IPS DF 6.9 (cell line): Measurements from ENCODE around the gene CLEC20A.

Experiments
- DNase-seq: peaks from one replicate; pipeline ENCODE4 v3.0.0-alpha.2; 2013; ENCODE audit warnings: low read depth, low spot score
- H3K27ac ChIP-seq: one replicate; pipeline ENCODE4 v1.5.1; 2013; ENCODE audit warnings: low read length, control low read depth
- H3K27me3 ChIP-seq: 2 replicates; pipeline ENCODE4 v1.6.1; 2013; ENCODE audit warnings: mild to moderate bottlenecking, low read length; ENCODE audit not compliant: control insufficient read depth, insufficient read depth
- H3K36me3 ChIP-seq: 2 replicates; pipeline ENCODE4 v1.6.1; 2013; ENCODE audit warnings: low read length; ENCODE audit not compliant: control insufficient read depth, insufficient read depth
- H3K4me1 ChIP-seq: 2 replicates; pipeline ENCODE4 v1.6.1; 2013; ENCODE audit warnings: low read length; ENCODE audit not compliant: control insufficient read depth, insufficient read depth
- H3K4me3 ChIP-seq: 2 replicates; pipeline ENCODE4 v1.5.1; 2013; ENCODE audit warnings: mild to moderate bottlenecking, low read length
- H3K9me3 ChIP-seq: 2 replicates; pipeline ENCODE4 v1.6.1; 2013; ENCODE audit warnings: low read length, inconsistent platforms; ENCODE audit not compliant: control insufficient read depth, insufficient read depth
- WGBS: extraction: QIAGEN DNeasy Blood & Tissue Kit; methylation state at CpG from one replicate; pipeline ENCODE4 v1.1.7; 2013; ENCODE audit warnings: mixed read lengths, missing lambda C conversion rate; ENCODE audit not compliant: insufficient read length, insufficient coverage; 5-methylcytosine and 5-hydroxymethylcytosine counted together

Gene CLEC20A

GRCh38 chr1:178472531-178472930 lies 24.2 kb downstream of the CLEC20A start:
- no peaks in the 10 kb centered on the region for H3K9me3 ChIP-seq
- no peak overlapping the region for H3K27ac ChIP-seq
- peaks cover 9% of the 10 kb centered on the region; the same call in 1 of the 2 replicates for H3K36me3 ChIP-seq
- 0 out of 2 replicates have a peak, but pooled peaks cover 1% of the 10 kb centered on the region for H3K4me1 ChIP-seq
- H3K4me3 ChIP-seq = no peak overlapping the region
- no peaks in the 10 kb centered on the region for H3K27me3 ChIP-seq
- no peak for DNase-seq

GRCh38 chr1:178470411-178470960 lies 26.3 kb downstream of the CLEC20A start:
- Histone ChIP-seq H3K27me3 (no peaks in the 10 kb centered on the region), H3K4me3 (no peak overlapping the region), H3K9me3 (no peaks in the 10 kb centered on the region), H3K27ac (no peak overlapping the region), H3K36me3 (peaks cover 12% of the 10 kb centered on the region; the same call in 1 of the 2 replicates), H3K4me1 (no peaks in the 10 kb centered on the region)
- WGBS = no CpG with 5 or more reads among the region's 5 CpGs
- no peak for DNase-seq

DNA sequence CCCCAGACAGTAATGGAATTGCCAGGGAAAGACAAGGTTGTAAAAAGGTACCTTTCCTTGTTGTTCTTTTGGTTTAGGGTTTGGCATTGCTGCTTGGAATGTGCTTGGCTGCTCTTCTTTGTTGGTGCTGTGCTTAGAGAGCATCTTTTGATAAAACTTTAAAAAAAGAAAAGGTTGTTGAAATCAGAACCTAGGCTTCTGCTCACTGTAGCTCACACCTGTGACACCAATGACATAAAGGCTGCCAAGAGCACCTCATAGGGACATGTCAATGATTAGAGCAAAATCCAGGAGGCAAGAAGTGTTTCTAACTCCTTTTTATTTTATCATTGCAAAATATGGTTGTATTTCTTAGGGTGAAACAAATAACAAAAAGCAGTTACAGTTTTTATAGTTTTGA lies 28.9 kb downstream of the CLEC20A start:
- Histone ChIP-seq H3K9me3 (no peaks in the 10 kb centered on the region), H3K27ac (no peak overlapping the region)
- no peak for DNase-seq

GRCh38 chr1:178465011-178465410 lies 31.8 kb downstream of the CLEC20A start:
- peaks cover 7% of the 10 kb centered on the region; the same call in 1 of the 2 replicates for H3K36me3 ChIP-seq
- H3K4me1 ChIP-seq = no peaks in the 10 kb centered on the region
- no peaks in the 10 kb centered on the region for H3K27me3 ChIP-seq
- no peaks in the 10 kb centered on the region for H3K9me3 ChIP-seq
- H3K27ac ChIP-seq = no peak overlapping the region
- DNase-seq = no peak
- H3K4me3 ChIP-seq = no peak overlapping the region

More for the DNA sequence above, 28.9 kb downstream of the CLEC20A start:
- Histone ChIP-seq H3K36me3 (peaks cover 7% of the 10 kb centered on the region; the same call in 1 of the 2 replicates), H3K4me3 (no peak overlapping the region), H3K27me3 (no peaks in the 10 kb centered on the region), H3K4me1 (no peaks in the 10 kb centered on the region)

DNA sequence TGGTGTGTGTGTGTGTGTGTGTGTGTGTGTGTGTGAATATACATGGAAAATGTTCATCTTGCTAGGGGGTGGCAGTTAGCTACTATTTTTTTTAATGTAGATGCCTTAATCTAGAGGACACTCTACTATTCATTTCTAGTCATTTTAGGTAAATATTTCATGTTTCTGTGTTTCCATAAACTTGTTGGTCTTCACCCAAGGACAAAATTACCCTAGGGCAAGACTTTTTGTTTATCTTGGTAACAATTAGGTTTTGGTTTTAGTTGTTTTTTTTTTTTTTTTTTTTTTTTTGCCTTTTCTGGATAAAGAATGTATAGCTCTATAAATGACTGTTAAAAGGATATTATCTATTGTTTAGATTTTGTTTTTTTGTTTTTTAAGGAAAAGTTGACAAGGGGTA lies 32.2 kb downstream of the CLEC20A start:
- Histone ChIP-seq H3K4me1 (no peaks in the 10 kb centered on the region), H3K9me3 (no peaks in the 10 kb centered on the region), H3K36me3 (peaks cover 7% of the 10 kb centered on the region; the same call in 1 of the 2 replicates), H3K4me3 (no peak overlapping the region), H3K27ac (no peak overlapping the region), H3K27me3 (no peaks in the 10 kb centered on the region)
- no peak for DNase-seq

DNA sequence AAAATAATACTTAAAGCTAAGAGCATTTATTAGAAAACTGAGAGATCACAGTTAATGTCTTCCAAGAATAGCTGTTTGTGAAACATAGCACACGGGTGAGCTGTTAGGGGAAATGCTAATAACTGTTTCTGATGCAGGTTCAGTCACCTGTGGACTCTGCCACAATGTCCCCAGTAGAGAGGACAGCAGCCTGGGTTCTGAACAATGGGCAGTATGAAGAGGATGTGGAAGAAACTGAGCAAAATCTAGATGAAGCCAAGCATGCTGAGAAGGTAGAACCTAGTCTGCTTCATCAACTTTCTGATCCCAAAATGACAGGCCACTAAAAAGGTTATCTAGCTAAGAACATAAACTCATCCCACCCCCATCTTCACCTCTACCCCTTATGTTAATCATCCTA lies 32.6 kb downstream of the CLEC20A start:
- no peak for DNase-seq
- H3K9me3 ChIP-seq = no peaks in the 10 kb centered on the region
- no CpG with 5 or more reads among the region's 1 CpG for WGBS
- no peak overlapping the region for H3K4me3 ChIP-seq
- no peaks in the 10 kb centered on the region for H3K4me1 ChIP-seq
- H3K27me3 ChIP-seq = no peaks in the 10 kb centered on the region
- no peak overlapping the region for H3K27ac ChIP-seq
- peaks cover 7% of the 10 kb centered on the region; the same call in 1 of the 2 replicates for H3K36me3 ChIP-seq

DNA sequence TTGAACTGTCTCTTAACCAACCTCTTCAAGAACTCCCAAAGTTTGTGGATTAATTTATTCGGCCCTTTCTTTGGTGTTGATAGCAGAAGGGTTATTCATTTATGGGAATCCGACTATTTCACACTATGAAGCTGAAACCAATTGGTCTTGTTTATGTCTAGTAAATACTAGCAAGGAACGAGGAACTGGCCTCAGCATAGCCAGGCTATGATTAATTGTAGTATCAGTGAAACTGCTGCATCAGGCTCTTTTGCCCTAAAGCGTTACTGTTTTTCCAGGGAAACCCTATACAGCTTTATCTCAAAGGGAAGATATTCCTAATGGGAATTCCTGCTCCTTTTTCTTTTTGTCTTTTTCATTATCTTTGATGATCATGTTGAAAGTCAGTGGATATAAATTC lies 35.1 kb downstream of the CLEC20A start:
- WGBS = no CpG with 5 or more reads among the region's 4 CpGs
- H3K27ac ChIP-seq = no peak overlapping the region
- no peaks in the 10 kb centered on the region for H3K9me3 ChIP-seq
- no peaks in the 10 kb centered on the region; the same call in 1 of the 2 replicates for H3K4me1 ChIP-seq
- DNase-seq = no peak
- H3K27me3 ChIP-seq = no peaks in the 10 kb centered on the region
- no peak overlapping the region for H3K4me3 ChIP-seq
- peaks cover 8% of the 10 kb centered on the region; the same call in 1 of the 2 replicates for H3K36me3 ChIP-seq

GRCh38 chr1:178461104-178461503 lies 35.7 kb downstream of the CLEC20A start:
- Histone ChIP-seq H3K4me1 (no peaks in the 10 kb centered on the region; the same call in 1 of the 2 replicates), H3K9me3 (no peaks in the 10 kb centered on the region), H3K27me3 (no peaks in the 10 kb centered on the region), H3K36me3 (peaks cover 8% of the 10 kb centered on the region; the same call in 1 of the 2 replicates), H3K4me3 (no peak overlapping the region), H3K27ac (no peak overlapping the region)
- DNase-seq = no peak
- no CpG with 5 or more reads among the region's 2 CpGs for WGBS

DNA sequence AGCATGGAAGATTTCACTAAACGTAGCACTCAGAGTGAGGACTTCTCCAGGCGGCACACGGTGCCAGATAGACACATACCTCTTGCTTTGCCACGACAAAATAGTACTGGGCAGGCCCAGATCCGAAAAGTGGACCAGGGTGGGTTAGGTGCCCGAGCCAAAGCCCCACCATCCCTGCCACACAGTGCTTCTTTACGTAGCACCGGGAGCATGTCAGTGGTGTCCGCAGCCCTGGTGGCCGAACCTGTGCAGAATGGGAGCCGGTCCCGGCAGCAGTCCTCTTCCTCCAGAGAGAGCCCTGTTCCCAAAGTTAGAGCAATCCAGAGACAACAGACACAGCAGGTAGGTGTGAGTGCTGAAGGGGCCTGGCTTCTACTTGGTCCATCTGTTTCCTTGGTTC lies 38.6 kb downstream of the CLEC20A start:
- Histone ChIP-seq H3K27me3 (no peaks in the 10 kb centered on the region), H3K4me1 (no peaks in the 10 kb centered on the region; the same call in 1 of the 2 replicates), H3K27ac (no peak overlapping the region), H3K4me3 (no peak overlapping the region), H3K36me3 (peaks cover 6% of the 10 kb centered on the region; the same call in 1 of the 2 replicates), H3K9me3 (no peaks in the 10 kb centered on the region)
- no CpG with 5 or more reads among the region's 12 CpGs for WGBS
- no peak for DNase-seq

DNA sequence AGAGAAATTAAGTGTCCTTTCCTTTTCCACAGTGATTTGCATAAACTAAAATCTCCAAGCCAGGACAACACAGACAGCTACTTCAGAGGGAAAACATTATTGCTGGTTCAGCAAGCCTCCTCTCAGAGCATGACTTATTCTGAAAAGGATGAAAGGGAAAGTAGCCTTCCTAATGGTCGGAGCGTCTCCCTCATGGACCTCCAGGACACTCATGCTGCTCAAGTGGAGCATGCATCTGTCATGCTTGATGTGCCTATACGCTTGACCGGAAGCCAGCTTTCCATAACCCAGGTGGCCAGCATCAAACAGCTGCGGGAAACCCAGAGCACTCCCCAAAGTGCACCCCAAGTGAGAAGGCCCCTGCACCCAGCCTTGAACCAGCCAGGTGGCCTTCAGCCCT lies 39.1 kb downstream of the CLEC20A start:
- no peak overlapping the region for H3K4me3 ChIP-seq
- H3K9me3 ChIP-seq = no peaks in the 10 kb centered on the region
- H3K36me3 ChIP-seq = peaks cover 6% of the 10 kb centered on the region; the same call in 1 of the 2 replicates
- H3K27me3 ChIP-seq = no peaks in the 10 kb centered on the region
- no peaks in the 10 kb centered on the region; the same call in 1 of the 2 replicates for H3K4me1 ChIP-seq
- DNase-seq = no peak
- no CpG with 5 or more reads among the region's 5 CpGs for WGBS
- no peak overlapping the region for H3K27ac ChIP-seq

DNA sequence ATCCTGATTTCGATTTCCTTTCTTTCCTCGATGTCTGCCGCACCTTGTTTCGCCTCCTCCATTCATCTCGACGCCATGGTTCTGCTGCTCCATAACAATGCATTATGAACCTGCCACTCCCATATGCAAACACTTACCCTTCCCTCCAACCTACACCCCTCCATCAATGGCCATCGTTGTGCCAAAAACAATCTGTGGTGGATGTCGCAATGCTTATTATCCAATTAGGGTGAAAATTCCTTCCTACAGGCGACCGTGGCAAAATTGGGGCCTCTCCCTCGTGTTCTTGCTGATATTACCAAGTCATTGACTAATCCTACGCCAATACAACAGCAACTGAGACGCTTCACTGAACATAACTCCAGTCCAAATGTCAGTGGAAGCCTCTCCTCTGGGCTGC lies 40.3 kb downstream of the CLEC20A start:
- no peak overlapping the region for H3K4me3 ChIP-seq
- no peak overlapping the region for H3K27ac ChIP-seq
- no peak for DNase-seq
- H3K9me3 ChIP-seq = no peaks in the 10 kb centered on the region
- H3K27me3 ChIP-seq = no peaks in the 10 kb centered on the region
- no peaks in the 10 kb centered on the region; the same call in 1 of the 2 replicates for H3K4me1 ChIP-seq
- WGBS = no CpG with 5 or more reads among the region's 13 CpGs
- H3K36me3 ChIP-seq = peaks cover 8% of the 10 kb centered on the region; the same call in 1 of the 2 replicates
